ENCODE measurements around the gene WDR26.

Gene WDR26

GRCh38 chr1:224343679-224344078 is 90.9 kb downstream of the WDR26 start:
- no peak for DNase-seq

- DNase-seq, result peak; percentile 32
Measured at GRCh38 chr1:224340453-224341384, 93.9 kb downstream of the WDR26 start.

- DNase-seq, result no peak
Measured at GRCh38 chr1:224339442-224340033, 95.1 kb downstream of the WDR26 start.

- no peak for DNase-seq
Measured at GRCh38 chr1:224338150-224338838, 96.3 kb downstream of the WDR26 start.

Measured in activated CD4-positive, alpha-beta T cell treated with anti-CD3 and anti-CD28 coated beads, Interleukin-10, Interleukin-2, amounts not matched to agents 100 ng/mL and 50 ng/mL, durations not matched to agents 16 hours and 8 hours (primary cell).